SU-DHL-6 (cell line): ENCODE data around the gene KCNIP4.

Experiments used
- H2AFZ ChIP-seq: fragments of 200-600 bp; sonication (generic); 2 replicates; pipeline ENCODE4 v1.6.1; 2014; ENCODE audit warnings: low read depth, mild to moderate bottlenecking, moderate library complexity, mixed read lengths, antibody characterized with exemption, low read length; ENCODE audit not compliant: severe bottlenecking
- H3F3A ChIP-seq: fragments of 200-600 bp; shearing (Covaris generic); 2 replicates; pipeline ENCODE4 v1.6.0; 2016; ENCODE audit warnings: antibody characterized with exemption, mild to moderate bottlenecking; ENCODE audit not compliant: insufficient read depth
- H3K27ac ChIP-seq: fragments of 200-600 bp; sonication (generic); 2 replicates; pipeline ENCODE4 v1.5.1; 2016; ENCODE audit warnings: low read depth, mild to moderate bottlenecking, low read length, moderate library complexity, mixed read lengths
- H3K27me3 ChIP-seq: fragments of 200-600 bp; sonication (generic), shearing (Covaris generic); 2 replicates; pipeline ENCODE4 v1.6.0; 2014; ENCODE audit warnings: mild to moderate bottlenecking, low read length
- H3K36me3 ChIP-seq: fragments of 200-600 bp; sonication (generic); 2 replicates; pipeline ENCODE4 v1.6.1; 2014; ENCODE audit warnings: mild to moderate bottlenecking, low read length, mixed read lengths
- H3K4me2 ChIP-seq: fragments of 300-600, 200-600 bp; shearing (Covaris generic), sonication (generic); 2 replicates; pipeline ENCODE4 v1.6.0; 2014; ENCODE audit warnings: low read length, low read depth, mild to moderate bottlenecking; ENCODE audit not compliant: poor library complexity, severe bottlenecking
- H3K4me3 ChIP-seq: fragments of 200-600 bp; sonication (generic); 2 replicates; pipeline ENCODE4 v1.5.1; 2014; ENCODE audit warnings: antibody characterized with exemption, low read length, mild to moderate bottlenecking, mixed read lengths; ENCODE audit not compliant: insufficient read depth, poor library complexity, severe bottlenecking
- H3K79me2 ChIP-seq: fragments of 200-600 bp; sonication (generic); 2 replicates; pipeline ENCODE4 v1.6.1; 2014; ENCODE audit warnings: mild to moderate bottlenecking, low read length, moderate library complexity; ENCODE audit not compliant: insufficient read depth
- H3K9ac ChIP-seq: fragments of 200-600 bp; sonication (generic); 2 replicates; pipeline ENCODE4 v1.7.0; 2014; ENCODE audit warnings: mild to moderate bottlenecking, low read length
- H3K9me2 ChIP-seq: fragments of 200-600 bp; sonication (generic); replicated peaks from 2 replicates; pipeline ENCODE4 v1.6.1; 2014; ENCODE audit warnings: low read length; ENCODE audit not compliant: insufficient read depth
- H3K9me3 ChIP-seq: fragments of 200-600 bp; sonication (generic); 2 replicates; pipeline ENCODE4 v1.6.1; 2014; ENCODE audit warnings: low read length, mixed read lengths; ENCODE audit not compliant: insufficient read depth
- H4K20me1 ChIP-seq: fragments of 200-600 bp; sonication (generic); 2 replicates; pipeline ENCODE4 v1.6.1; 2014; ENCODE audit warnings: low read depth, mild to moderate bottlenecking, antibody characterized with exemption, low read length, moderate library complexity, mixed read lengths
- CTCF ChIP-seq: fragments of 200-600 bp; sonication (generic); IDR thresholded peaks from one replicate; pipeline ENCODE4 v1.5.1; 2017; ENCODE audit warnings: antibody characterized with exemption, mild to moderate bottlenecking, low read length, moderate library complexity; ENCODE audit not compliant: insufficient read depth, poor library complexity, severe bottlenecking
- EZH2phosphoT487 ChIP-seq: fragments of 200-600 bp; sonication (generic), shearing (Covaris generic); conservative IDR thresholded peaks from 2 replicates; pipeline ENCODE4 v1.6.1; 2018; ENCODE audit warnings: mild to moderate bottlenecking, antibody characterized with exemption, low read length, moderate library complexity, mixed read lengths

Gene KCNIP4

DNA sequence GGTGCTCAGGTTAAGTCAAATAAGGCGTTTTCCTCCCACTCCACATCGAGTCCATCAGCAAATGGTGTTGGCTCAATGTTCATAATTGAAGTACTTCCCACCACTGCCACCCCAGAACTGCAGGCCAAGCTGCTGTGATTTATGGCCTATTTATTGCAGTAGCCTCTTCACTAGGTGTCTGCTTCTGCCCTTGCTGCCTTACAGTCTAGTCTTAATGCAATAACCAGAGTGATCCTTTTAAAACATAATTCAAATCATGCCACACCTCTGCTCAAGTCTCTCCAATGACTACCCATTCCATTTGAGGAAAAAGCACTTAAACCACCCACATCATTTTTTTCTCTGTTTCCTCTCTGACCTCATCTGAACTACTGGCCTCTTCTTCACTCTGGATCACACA, 220.3 kb downstream of the KCNIP4 start:
- Histone ChIP-seq H3K9me3 (no peaks in the 10 kb centered on the region), H3K4me2 (no peak overlapping the region)
- TF ChIP-seq CTCF (no peak), EZH2phosphoT487 (no peak)

DNA sequence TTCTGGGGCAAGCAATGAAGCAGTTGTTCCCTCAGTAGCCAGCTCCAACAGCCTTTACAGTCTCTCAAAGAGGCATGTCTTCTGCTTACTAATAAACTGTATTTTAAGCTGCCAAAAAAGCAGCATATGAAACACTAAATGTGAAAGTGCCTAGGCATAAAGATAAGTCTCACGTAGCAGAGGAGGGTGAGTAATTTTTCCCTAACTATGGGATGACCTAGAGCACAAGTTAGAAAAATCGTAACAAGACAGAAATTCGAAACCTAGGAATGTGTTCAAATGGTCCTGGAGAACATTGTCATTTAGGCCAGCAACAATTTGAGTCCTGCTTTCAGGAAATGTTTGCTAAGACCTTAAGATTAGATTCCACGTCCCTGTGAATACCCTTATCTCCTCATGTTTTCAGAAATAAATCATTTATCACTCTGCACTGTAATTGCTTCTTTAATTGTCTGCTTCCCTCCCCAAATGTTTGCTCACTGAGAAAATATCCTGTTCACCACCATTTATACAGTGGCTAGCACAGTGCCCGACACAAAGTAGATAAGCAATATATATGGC, 222.2 kb downstream of the KCNIP4 start:
- H2AFZ ChIP-seq, result no peak overlapping the region
- H3K27ac ChIP-seq, result no peak overlapping the region
- TF ChIP-seq EZH2phosphoT487 (no peak), CTCF (no peak)
- no peaks in the 10 kb centered on the region for H3K9me3 ChIP-seq
- H3K4me3 ChIP-seq, result no peak overlapping the region
- no peaks in the 10 kb centered on the region for H4K20me1 ChIP-seq
- no peaks in the 10 kb centered on the region for H3K36me3 ChIP-seq
- no peaks in the 10 kb centered on the region for H3K9me2 ChIP-seq
- no peak overlapping the region for H3K9ac ChIP-seq
- no peak overlapping the region for H3K4me2 ChIP-seq
- H3F3A ChIP-seq, result no peaks in the 10 kb centered on the region
- H3K79me2 ChIP-seq, result no peaks in the 10 kb centered on the region
- no peaks in the 10 kb centered on the region for H3K27me3 ChIP-seq

More for the DNA sequence above, 220.3 kb downstream of the KCNIP4 start:
- H3K27me3 ChIP-seq, result no peaks in the 10 kb centered on the region
- no peak overlapping the region for H3K4me3 ChIP-seq
- H3K27ac ChIP-seq, result no peak overlapping the region
- H3K79me2 ChIP-seq, result no peaks in the 10 kb centered on the region
- H4K20me1 ChIP-seq, result no peaks in the 10 kb centered on the region
- H3F3A ChIP-seq, result no peaks in the 10 kb centered on the region
- no peak overlapping the region for H2AFZ ChIP-seq
- H3K9ac ChIP-seq, result no peak overlapping the region
- no peaks in the 10 kb centered on the region for H3K9me2 ChIP-seq
- no peaks in the 10 kb centered on the region for H3K36me3 ChIP-seq

DNA sequence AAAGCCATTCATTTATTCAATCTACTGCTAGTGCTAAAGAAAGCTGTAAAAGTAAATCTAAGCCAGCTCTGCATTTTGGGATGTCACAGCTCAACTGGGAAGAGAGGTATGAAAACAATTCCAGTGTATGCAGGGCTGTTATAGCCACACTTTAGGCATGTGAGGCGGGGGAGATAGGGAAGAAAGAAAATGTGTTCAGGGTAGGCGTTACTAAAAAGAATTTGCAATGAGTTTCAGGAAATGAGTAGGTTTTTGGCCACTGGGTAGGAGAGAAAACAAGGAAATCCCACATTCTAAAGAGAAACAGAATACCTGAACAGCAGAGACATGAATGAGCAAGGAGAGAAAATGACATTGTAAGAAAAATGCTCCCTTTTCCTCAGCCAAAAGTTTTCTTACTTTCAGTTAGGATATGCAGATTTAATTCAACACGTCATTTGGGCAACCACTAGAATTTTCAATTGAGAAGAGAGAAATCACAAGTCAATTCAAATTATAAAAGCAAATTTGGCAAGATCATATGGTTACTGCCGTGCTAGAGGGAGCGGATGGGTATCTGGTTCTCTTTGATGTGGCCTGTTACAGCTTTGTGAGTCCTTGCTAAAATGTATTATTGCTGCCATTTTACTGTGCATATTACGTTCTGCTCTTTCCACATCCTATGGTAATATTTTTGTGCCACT, 226.3 kb downstream of the KCNIP4 start:
- H3K4me2 ChIP-seq, result no peak overlapping the region
- no peak overlapping the region for H3K4me3 ChIP-seq
- no peaks in the 10 kb centered on the region for H3K27me3 ChIP-seq
- H3K36me3 ChIP-seq, result no peaks in the 10 kb centered on the region
- no peaks in the 10 kb centered on the region for H3K9me3 ChIP-seq
- no peak for TF ChIP-seq EZH2phosphoT487
- TF ChIP-seq CTCF, result no peak
- no peaks in the 10 kb centered on the region for H4K20me1 ChIP-seq
- H3K9me2 ChIP-seq, result no peaks in the 10 kb centered on the region
- no peaks in the 10 kb centered on the region for H3F3A ChIP-seq
- no peak overlapping the region for H3K9ac ChIP-seq
- no peak overlapping the region for H3K27ac ChIP-seq
- H2AFZ ChIP-seq, result no peak overlapping the region
- no peaks in the 10 kb centered on the region for H3K79me2 ChIP-seq
